K562 (cell line): ENCODE measurements around the gene CEP350. TPM values are rescaled to one million over a fixed set of nuclear protein-coding genes. Genes with fewer than 3 reads are reported as not detected.

Experiments
- ATAC-seq: fragments of 200-7000 bp; cut with Tn5 transposase; 3 replicates; pipeline ENCODE4 v1.9.1; 2020; ENCODE audit warnings: moderate library complexity
- BruUV-seq: library from RNA; stranded (reverse); fragments of 400-500 nt; replicated peaks from 2 replicates; lab custom pipeline; 2021; lab: Mats Ljungman, UMichigan
- CTCF ChIA-PET: fragments of 300-600 bp; formaldehyde crosslinking; extraction: SDS; loops from one replicate; lab custom pipeline; 2021; ENCODE audit warnings: low intra/inter-chr PET ratio; lab: Yijun Ruan, JAX
- POLR2A ChIA-PET: fragments of 300-600, 350-650 bp; sonication (Branson Sonifier 250); formaldehyde crosslinking; extraction: SDS; loops from one replicate; lab custom pipeline; 2021; ENCODE audit warnings: antibody characterized with exemption, inconsistent platforms; lab: Yijun Ruan, JAX
- DNase-seq, 4 experiments: peaks; one replicate each; pipeline versions ENCODE4 v3.0.0 to v3.0.0-alpha.2; 2011 to 2018; ENCODE audit warnings: low spot score in 3 of 4, mixed read lengths in 3 of 4; ENCODE audit errors: extremely low read depth in 1 of 4
- FAIRE-seq: peaks from 2 replicates; lab custom pipeline; 2011; peaks lifted over from hg19 to GRCh38; lab: Jason Lieb, UNC
- H2AFZ ChIP-seq: 2 replicates; pipeline ENCODE4 v1.6.0; 2011; ENCODE audit warnings: low read depth, low read length, control low read depth, inconsistent platforms
- H3K27ac ChIP-seq: fragments of 200-600 bp; 3 replicates; pipeline ENCODE4 v1.8.0; 2011; ENCODE audit warnings: low read depth, mild to moderate bottlenecking, control low read depth, inconsistent platforms, low read length, moderate library complexity, mixed read lengths; ENCODE audit errors: extremely low read depth
- H3K27me3 ChIP-seq, 2 experiments: fragments of 300-600 bp in 1 of 2; 2 replicates in 1 of 2; 3 replicates in 1 of 2; pipeline versions ENCODE4 v1.6.0 to v1.8.0; 2011; ENCODE audit warnings: inconsistent platforms in 2 of 2, low read length in 2 of 2, mild to moderate bottlenecking in 1 of 2, mixed read lengths in 1 of 2, moderate library complexity in 1 of 2; ENCODE audit not compliant: control insufficient read depth in 2 of 2, insufficient read depth in 2 of 2
- H3K36me3 ChIP-seq: fragments of 300-600 bp; 3 replicates; pipeline ENCODE4 v1.8.0; 2011; ENCODE audit warnings: mild to moderate bottlenecking, low read length, inconsistent platforms; ENCODE audit not compliant: control insufficient read depth, insufficient read depth
- H3K4me1 ChIP-seq, 2 experiments: fragments of 200-600 bp in 1 of 2; replicated peaks in 1 of 2; 2 replicates in 1 of 2; 3 replicates in 1 of 2; pipeline versions ENCODE4 v1.5.1 to v1.8.0; 2011; ENCODE audit warnings: inconsistent platforms in 2 of 2, low read length in 2 of 2, mild to moderate bottlenecking in 1 of 2, mixed read lengths in 1 of 2, moderate library complexity in 1 of 2; ENCODE audit not compliant: control insufficient read depth in 2 of 2, insufficient read depth in 2 of 2
- H3K4me2 ChIP-seq: 2 replicates; pipeline ENCODE4 v1.6.1; 2011; ENCODE audit warnings: low read length, control low read depth, inconsistent platforms, mixed read lengths; ENCODE audit not compliant: insufficient read depth
- H3K4me3 ChIP-seq: fragments of 200-600 bp; sonication (generic), shearing (Covaris generic); 2 replicates; pipeline ENCODE4 v1.5.1; 2016; ENCODE audit warnings: control low read depth, inconsistent platforms
- H3K79me2 ChIP-seq: fragments of 200-600 bp; 3 replicates; pipeline ENCODE4 v1.8.0; 2011; ENCODE audit warnings: low read length, inconsistent platforms; ENCODE audit not compliant: control insufficient read depth, insufficient read depth
- H3K9ac ChIP-seq, 2 experiments: 2 replicates each; pipeline versions ENCODE4 v1.6.0 to v1.6.1; 2011; ENCODE audit warnings: low read depth in 2 of 2, low read length in 2 of 2, control low read depth in 1 of 2, inconsistent platforms in 1 of 2, mild to moderate bottlenecking in 1 of 2, mixed read lengths in 1 of 2; ENCODE audit not compliant: insufficient read depth in 1 of 2
- H3K9me1 ChIP-seq: one replicate; pipeline ENCODE4 v1.6.0; 2011; ENCODE audit warnings: inconsistent platforms, mild to moderate bottlenecking, low read length, moderate library complexity; ENCODE audit not compliant: control insufficient read depth, insufficient read depth
- H3K9me3 ChIP-seq: replicated peaks from 2 replicates; pipeline ENCODE4 v1.5.1; 2011; ENCODE audit warnings: low read depth, low read length, inconsistent platforms; ENCODE audit not compliant: control insufficient read depth, insufficient read depth
- H4K20me1 ChIP-seq: replicated peaks from 2 replicates; pipeline ENCODE4 v1.6.1; 2011; ENCODE audit warnings: low read length, inconsistent platforms, mixed read lengths; ENCODE audit not compliant: control insufficient read depth, insufficient read depth
- E2F4 ChIP-seq: sonication (generic); formaldehyde crosslinking; IDR thresholded peaks from 2 replicates; pipeline ENCODE4 v1.8.0; 2022; ENCODE audit warnings: mild to moderate bottlenecking, low read depth, missing genetic modification reagents
- WGBS: fragments of 100-300 bp; shearing (Covaris generic); methylation state at CpG from one replicate; pipeline ENCODE4 v1.1.6; 2016; ENCODE audit warnings: low coverage, mixed read lengths; ENCODE audit not compliant: insufficient coverage; ENCODE audit errors: missing lambda C conversion rate; 5-methylcytosine and 5-hydroxymethylcytosine counted together
- in situ Hi-C: fragments of 300-500 bp; cut with MboI; formaldehyde crosslinking; loops from 4 replicates; pipeline ENCODE4 v1.15.0; 2018; ENCODE audit warnings: inconsistent platforms, mixed read lengths
- intact Hi-C: fragments of 100-400 bp; cut with micrococcal nuclease; formaldehyde crosslinking; loops from 2 replicates; pipeline ENCODE4 v1.14.2; 2022
- polyA plus RNA-seq, 8 experiments: library from polyadenylated mRNA; depleted of rRNA in 4 of 8; stranded (reverse) in 5 of 8; unstranded in 3 of 8; fragments of >200 nt; fragmentation: Nextera tagmentation in 2 of 8; fragmentation: Illumina TruSeq in 1 of 8; extraction: Ambion mirVana in 2 of 8; extraction: Trizol in 1 of 8; gene quantifications; 2 replicates each; pipeline versions ENCODE4 v1.2.1 to v1.2.3, GENCODE V29; 2011 to 2014; ENCODE audit warnings: inconsistent platforms in 1 of 8, missing spikeins in 1 of 8
- total RNA-seq, 7 experiments: library from RNA; depleted of rRNA in 6 of 7; stranded (reverse); fragments of >200 nt in 6 of 7; fragmentation: Illumina TruSeq in 2 of 7; extraction: Trizol in 2 of 7; gene quantifications; 2 replicates each; pipeline versions ENCODE4 v1.2.1 to v1.2.3, GENCODE V29; 2011 to 2021; ENCODE audit warnings: low replicate concordance in 1 of 7
- TF ChIP-seq, protein P1 (sequence below), 2 experiments: fragments of 450-650 bp in 1 of 2; sonication (generic) in 1 of 2; formaldehyde crosslinking in 1 of 2; IDR thresholded peaks in 1 of 2; conservative IDR thresholded peaks in 1 of 2; 2 replicates each; pipeline versions ENCODE4 v1.6.1 to v1.8.1; 2016 to 2023; ENCODE audit warnings: mild to moderate bottlenecking in 2 of 2, moderate library complexity in 2 of 2, inconsistent platforms in 1 of 2, missing genetic modification reagents in 1 of 2

CEP350 gene
- total and polyA plus RNA-seq, 9 of the 15 experiments (the other 6 are each of a cell fraction or from before 2014, with no cell fraction given) = 8.3 to 64.3 (median 28.0) TPM

DNA sequence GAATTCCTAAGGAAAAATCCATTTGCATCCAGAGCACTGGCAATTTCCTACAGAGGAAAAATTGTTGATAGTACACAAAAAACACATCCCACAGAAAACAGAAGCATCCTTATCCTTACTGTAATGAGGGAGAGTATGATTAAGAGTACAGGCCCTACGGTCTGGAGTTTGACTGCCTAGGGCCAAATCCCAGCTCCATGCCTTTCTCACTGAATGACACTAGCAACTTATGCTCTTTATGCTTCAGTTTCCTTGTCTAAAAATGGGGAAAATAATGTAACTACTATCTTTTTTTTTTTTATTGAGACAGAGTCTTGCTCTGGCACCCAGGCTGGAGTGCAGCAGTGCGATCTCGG lies 27.8 kb upstream of the CEP350 start:
- intact Hi-C loops (no loop called here), in situ Hi-C loops (no loop called here)
- DNase-seq (no peak), ATAC-seq (no peak)
- ChIA-PET CTCF (no interaction called here), POLR2A (interaction anchor here (1.2 to 3.5 kb wide), 3 partner anchors 9 to 26 kb away, joined by 3 to 19 read pairs (median 9); no protein-coding TSS in a partner anchor)
- no peaks in the 10 kb centered on the region for H3K27me3 ChIP-seq
- no peaks in the 10 kb centered on the region for H3K9me1 ChIP-seq
- H4K20me1 ChIP-seq = no peaks in the 10 kb centered on the region
- peaks cover 0 to 6% of the 10 kb centered on the region in 2 experiments; a peak in 1 of 5 replicates for H3K4me1 ChIP-seq
- BruUV-seq = no TSS peak
- H3K27ac ChIP-seq = no peak overlapping the region
- no peak overlapping the region for H3K4me3 ChIP-seq
- TF ChIP-seq E2F4 (CRISPR knock-in tag) = no peak
- TF ChIP-seq, protein P1, sequence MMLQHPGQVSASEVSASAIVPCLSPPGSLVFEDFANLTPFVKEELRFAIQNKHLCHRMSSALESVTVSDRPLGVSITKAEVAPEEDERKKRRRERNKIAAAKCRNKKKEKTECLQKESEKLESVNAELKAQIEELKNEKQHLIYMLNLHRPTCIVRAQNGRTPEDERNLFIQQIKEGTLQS (IDR thresholded peaks at IDR 0.05) = peak; percentile 1; the same call in 1 of the 2 replicates
- TF ChIP-seq, protein P1 (CRISPR knock-in tag; conservative IDR thresholded peaks at IDR 0.05) = no peak
- TF ChIP-seq, all 486 proteins: peak for 1
- Histone ChIP-seq H3K36me3 (no peaks in the 10 kb centered on the region), H3K9me3 (no peaks in the 10 kb centered on the region), H3K4me2 (no peak overlapping the region), H3K9ac (no peak overlapping the region), H2AFZ (no peak overlapping the region), H3K79me2 (no peaks in the 10 kb centered on the region)
- no peak for FAIRE-seq
- WGBS = 90% methylated on average over 3 of the region's 3 CpGs
